Chondrocyte (in vitro differentiated cells): ENCODE results near the gene LTB4R. TPM values are rescaled to one million over a fixed set of nuclear protein-coding genes. Genes with fewer than 3 reads are reported as not detected.
A peak's percentile ranks its signal among the peaks of the same experiment; 100 is the strongest.

Source experiments
- DNase-seq: peaks from one replicate; pipeline ENCODE4 v3.0.0; 2021; ENCODE audit warnings: mixed read lengths, low spot score
- H3K27ac Mint-ChIP-seq: one replicate; pipeline ENCODE4 v1.8.0; 2021; ENCODE audit warnings: mild to moderate bottlenecking, moderate library complexity, mixed read lengths; ENCODE audit not compliant: unreplicated experiment
- H3K27me3 Mint-ChIP-seq: 2 replicates; pipeline ENCODE4 v1.8.0; 2021; ENCODE audit warnings: low read depth, mixed read lengths
- H3K36me3 Mint-ChIP-seq: 2 replicates; pipeline ENCODE4 v1.8.0; 2021; ENCODE audit warnings: low read depth, mixed read lengths
- H3K4me1 Mint-ChIP-seq: 2 replicates; pipeline ENCODE4 v1.8.0; 2021; ENCODE audit warnings: low read depth, mild to moderate bottlenecking, mixed read lengths
- H3K4me3 Mint-ChIP-seq: one replicate; pipeline ENCODE4 v1.8.0; 2021; ENCODE audit warnings: mild to moderate bottlenecking, moderate library complexity, mixed read lengths; ENCODE audit not compliant: unreplicated experiment
- H3K9me3 Mint-ChIP-seq: 2 replicates; pipeline ENCODE4 v1.8.0; 2021; ENCODE audit warnings: low read depth, mixed read lengths
- CTCF ChIP-seq: fragments of 200-600 bp; sonication (generic); IDR thresholded peaks from 2 replicates; pipeline ENCODE4 v1.5.0; 2021; ENCODE audit warnings: antibody characterized with exemption, mild to moderate bottlenecking, moderate library complexity
- total RNA-seq: library from RNA; stranded (reverse); gene quantifications from 3 replicates; pipeline ENCODE4 v1.2.1, GENCODE V29; 2021

Gene LTB4R
- total RNA-seq, 1 donor from 2014 or later = 7.3 TPM

- Mint-ChIP-seq H3K27me3 (peaks cover 15% of the 10 kb centered on the region), H3K36me3 (no peaks in the 10 kb centered on the region), H3K4me3 (no peak overlapping the region), H3K4me1 (peaks cover 27% of the 10 kb centered on the region), H3K9me3 (no peaks in the 10 kb centered on the region), H3K27ac (no peak overlapping the region)
- no peak for DNase-seq
- no peak for TF ChIP-seq CTCF
Measured at GRCh38 chr14:24337824-24338175, 26.5 kb downstream of the LTB4R start.

DNA sequence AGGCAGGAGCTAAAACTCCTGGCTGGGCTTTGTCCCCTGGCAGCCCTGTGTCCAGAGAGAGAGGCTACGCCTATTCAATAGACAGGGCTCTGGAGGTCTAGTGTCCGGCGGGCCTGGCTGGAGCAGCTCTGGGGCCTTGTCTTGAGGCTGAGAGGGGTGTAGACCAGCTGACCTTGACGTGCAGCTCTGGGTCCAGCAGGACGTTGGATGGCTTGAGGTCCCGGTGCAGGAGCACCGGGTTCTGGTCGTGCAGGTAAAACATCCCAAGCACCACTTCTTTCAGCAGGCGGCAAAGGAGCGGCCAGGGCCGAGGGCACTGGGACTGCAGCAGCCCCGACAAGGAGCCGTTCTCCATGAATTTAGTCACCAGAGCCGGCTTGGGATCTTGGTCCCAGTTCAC lies 27.5 kb downstream of the LTB4R start:
- H3K4me3 Mint-ChIP-seq = no peak overlapping the region
- H3K36me3 Mint-ChIP-seq = no peaks in the 10 kb centered on the region
- no peak for TF ChIP-seq CTCF
- no peak overlapping the region for H3K27ac Mint-ChIP-seq
- no peak for DNase-seq
- H3K4me1 Mint-ChIP-seq = peaks cover 20% of the 10 kb centered on the region
- peaks cover 19% of the 10 kb centered on the region for H3K27me3 Mint-ChIP-seq
- H3K9me3 Mint-ChIP-seq = no peaks in the 10 kb centered on the region

DNA sequence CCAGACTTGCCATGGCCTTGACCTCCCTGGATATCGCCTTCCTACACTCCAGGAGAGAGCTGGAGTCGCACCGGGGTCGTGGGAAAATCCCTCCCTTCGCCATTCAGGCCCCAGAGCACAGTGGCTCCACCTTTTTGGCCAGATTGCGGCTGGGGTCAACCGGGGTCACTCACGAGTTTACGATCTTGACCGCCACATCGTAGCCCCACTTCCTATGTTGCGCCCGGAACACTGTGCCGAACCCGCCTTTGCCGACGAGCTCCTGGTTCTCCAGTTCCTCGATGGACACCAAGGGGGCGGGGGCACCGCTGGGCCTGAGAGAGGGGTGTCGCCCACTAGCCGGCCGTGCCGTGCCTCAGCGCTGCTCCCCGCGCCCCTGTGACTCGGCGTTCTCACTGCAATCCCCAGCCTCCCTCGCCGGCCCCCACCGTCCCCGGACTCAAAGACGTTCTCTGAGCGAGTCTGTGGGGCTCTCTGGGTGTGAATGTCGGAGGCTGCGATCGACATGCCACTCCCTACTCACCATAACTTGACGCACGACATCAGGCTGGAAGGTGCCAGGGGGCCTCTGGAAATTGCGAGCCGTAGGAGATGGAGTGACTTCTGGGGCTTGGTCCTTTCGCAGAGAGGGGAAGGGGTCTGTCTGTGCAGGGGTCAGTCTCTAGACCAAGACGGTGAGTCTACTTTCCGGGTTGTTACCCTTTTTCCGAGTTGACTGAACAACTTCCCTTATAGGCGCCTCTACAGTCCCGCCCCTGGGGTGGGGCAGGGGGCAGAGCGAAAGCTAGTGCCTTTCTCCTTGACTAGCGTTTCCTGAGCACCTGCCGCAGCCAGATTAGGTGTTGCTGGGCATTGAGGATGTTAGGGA lies 28.2 kb downstream of the LTB4R start, which contains the start of gene RIPK3:
Gene RIPK3 (minus strand): TSS at position 708 of the 868 bp plus-strand sequence. CDS start 165 bp downstream, at position 543.
- Mint-ChIP-seq H3K9me3 (no peaks in the 10 kb centered on the region), H3K27me3 (peaks cover 23% of the 10 kb centered on the region), H3K27ac (no peak within 1 kb of the TSS), H3K36me3 (no peaks in the 10 kb centered on the region), H3K4me3 (peak within 1 kb of the TSS; percentile 60), H3K4me1 (peaks cover 14% of the 10 kb centered on the region)
- no peak for TF ChIP-seq CTCF
- no peak for DNase-seq

- no peak for DNase-seq
Measured at GRCh38 chr14:24340606-24341005, 29.3 kb downstream of the LTB4R start.

GRCh38 chr14:24342889-24343288 lies 31.6 kb downstream of the LTB4R start:
- no peaks in the 10 kb centered on the region for H3K4me1 Mint-ChIP-seq
- H3K9me3 Mint-ChIP-seq = no peaks in the 10 kb centered on the region
- no peak overlapping the region for H3K27ac Mint-ChIP-seq
- DNase-seq = no peak
- peaks cover 1% of the 10 kb centered on the region for H3K36me3 Mint-ChIP-seq
- H3K27me3 Mint-ChIP-seq = peaks cover 28% of the 10 kb centered on the region
- no peak overlapping the region for H3K4me3 Mint-ChIP-seq
- no peak for TF ChIP-seq CTCF

More at GRCh38 chr14:24340606-24341005, 29.3 kb downstream of the LTB4R start:
- H3K4me1 Mint-ChIP-seq = peaks cover 7% of the 10 kb centered on the region
- no peaks in the 10 kb centered on the region for H3K9me3 Mint-ChIP-seq
- no peak for TF ChIP-seq CTCF
- no peak overlapping the region for H3K4me3 Mint-ChIP-seq
- no peaks in the 10 kb centered on the region for H3K36me3 Mint-ChIP-seq
- peaks cover 24% of the 10 kb centered on the region for H3K27me3 Mint-ChIP-seq
- H3K27ac Mint-ChIP-seq = no peak overlapping the region
